GM10266 (cell line): ENCODE results near the gene AGBL1.
"Not testable (repeated sequence)": the region's sequence is repeated elsewhere in the genome, so short reads cannot be mapped to it uniquely, and the experiment has no call there.

Source experiments
- DNase-seq: peaks from one replicate; pipeline ENCODE4 v3.0.0; 2012; ENCODE audit errors: extremely low spot score
- TF ChIP-seq, protein P1 (sequence below): IDR thresholded peaks from 2 replicates; pipeline ENCODE4 v1.5.1; 2012; ENCODE audit warnings: mild to moderate bottlenecking, low read depth; ENCODE audit not compliant: control insufficient read depth, insufficient read depth; ENCODE audit errors: missing control alignments

AGBL1 gene

DNA sequence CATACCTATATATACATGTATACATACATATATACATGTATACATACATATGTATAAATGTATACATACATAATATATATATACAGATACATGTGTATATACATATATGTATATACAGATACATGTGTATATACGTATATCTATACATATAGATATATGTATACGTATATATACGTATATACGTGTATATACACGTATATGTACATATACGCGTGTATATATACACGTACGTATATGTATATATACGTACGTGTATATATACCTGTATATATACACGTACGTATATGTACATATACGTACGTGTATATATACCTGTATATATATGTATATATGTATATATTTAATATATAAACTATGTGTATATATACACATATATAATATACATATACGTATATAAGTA, 955.2 kb downstream of the AGBL1 start:
- TF ChIP-seq, protein P1, sequence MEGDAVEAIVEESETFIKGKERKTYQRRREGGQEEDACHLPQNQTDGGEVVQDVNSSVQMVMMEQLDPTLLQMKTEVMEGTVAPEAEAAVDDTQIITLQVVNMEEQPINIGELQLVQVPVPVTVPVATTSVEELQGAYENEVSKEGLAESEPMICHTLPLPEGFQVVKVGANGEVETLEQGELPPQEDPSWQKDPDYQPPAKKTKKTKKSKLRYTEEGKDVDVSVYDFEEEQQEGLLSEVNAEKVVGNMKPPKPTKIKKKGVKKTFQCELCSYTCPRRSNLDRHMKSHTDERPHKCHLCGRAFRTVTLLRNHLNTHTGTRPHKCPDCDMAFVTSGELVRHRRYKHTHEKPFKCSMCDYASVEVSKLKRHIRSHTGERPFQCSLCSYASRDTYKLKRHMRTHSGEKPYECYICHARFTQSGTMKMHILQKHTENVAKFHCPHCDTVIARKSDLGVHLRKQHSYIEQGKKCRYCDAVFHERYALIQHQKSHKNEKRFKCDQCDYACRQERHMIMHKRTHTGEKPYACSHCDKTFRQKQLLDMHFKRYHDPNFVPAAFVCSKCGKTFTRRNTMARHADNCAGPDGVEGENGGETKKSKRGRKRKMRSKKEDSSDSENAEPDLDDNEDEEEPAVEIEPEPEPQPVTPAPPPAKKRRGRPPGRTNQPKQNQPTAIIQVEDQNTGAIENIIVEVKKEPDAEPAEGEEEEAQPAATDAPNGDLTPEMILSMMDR = no peak

DNA sequence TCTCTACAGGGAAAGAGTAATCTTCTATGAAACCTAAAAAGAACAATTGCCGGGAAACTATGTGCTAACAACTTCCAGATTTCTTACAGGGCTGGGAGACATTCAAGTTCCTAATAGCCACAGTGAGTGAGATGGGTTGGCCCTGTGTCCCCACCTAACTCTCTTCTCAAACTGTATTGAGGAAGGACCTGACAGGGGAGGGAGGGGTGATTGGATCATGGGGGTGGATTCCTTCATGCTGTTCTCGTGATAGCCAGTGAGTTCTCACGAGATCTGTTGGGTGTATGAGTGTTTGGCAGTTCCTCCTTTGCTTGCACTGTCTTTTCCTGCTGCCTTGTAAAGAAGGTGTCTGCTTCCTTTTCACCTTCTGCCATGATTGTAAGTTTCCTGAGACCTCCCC, 958.7 kb downstream of the AGBL1 start:
- DNase-seq = no peak
- TF ChIP-seq, protein P1 = no peak

More for the DNA sequence above, 955.2 kb downstream of the AGBL1 start:
- DNase-seq = no peak

DNA sequence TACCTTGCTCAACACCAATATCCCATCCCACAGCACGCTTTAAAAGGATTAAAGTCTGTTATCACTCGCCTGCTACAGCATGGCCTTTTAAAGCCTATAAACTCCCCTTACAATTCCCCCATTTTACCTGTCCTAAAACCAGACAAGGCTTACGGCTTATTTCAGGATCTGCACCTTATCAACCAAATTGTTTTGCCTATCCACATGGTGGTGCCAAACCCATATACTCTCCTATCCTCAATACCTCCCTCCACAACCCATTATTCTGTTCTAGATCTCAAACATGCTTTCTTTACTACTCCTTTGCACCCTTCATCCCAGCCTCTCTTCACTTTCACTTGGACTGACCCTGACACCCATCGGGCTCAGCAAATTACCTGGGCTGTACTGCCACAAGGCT, 962.9 kb downstream of the AGBL1 start:
- DNase-seq = not testable (repeated sequence)

DNA sequence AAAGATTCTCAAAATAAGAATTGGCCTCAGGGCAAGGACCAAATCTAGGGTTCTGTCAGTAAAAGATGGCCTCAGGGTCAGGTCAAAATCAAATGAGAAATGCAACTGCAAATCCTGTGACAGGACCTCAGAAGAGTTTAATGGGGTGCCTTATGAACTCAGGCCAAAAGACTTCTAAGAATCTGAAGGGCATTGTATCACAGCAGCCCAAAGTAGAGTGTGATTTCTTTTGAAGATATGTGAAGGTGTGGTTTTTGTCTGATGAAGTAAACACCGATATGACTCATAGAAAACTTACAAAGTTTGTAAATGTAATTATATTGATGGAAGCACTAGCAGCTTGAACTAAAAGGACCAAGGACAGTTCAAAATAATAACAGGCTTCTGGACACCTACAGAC, 966.1 kb downstream of the AGBL1 start:
- DNase-seq = no peak
- TF ChIP-seq, protein P1 = no peak

DNA sequence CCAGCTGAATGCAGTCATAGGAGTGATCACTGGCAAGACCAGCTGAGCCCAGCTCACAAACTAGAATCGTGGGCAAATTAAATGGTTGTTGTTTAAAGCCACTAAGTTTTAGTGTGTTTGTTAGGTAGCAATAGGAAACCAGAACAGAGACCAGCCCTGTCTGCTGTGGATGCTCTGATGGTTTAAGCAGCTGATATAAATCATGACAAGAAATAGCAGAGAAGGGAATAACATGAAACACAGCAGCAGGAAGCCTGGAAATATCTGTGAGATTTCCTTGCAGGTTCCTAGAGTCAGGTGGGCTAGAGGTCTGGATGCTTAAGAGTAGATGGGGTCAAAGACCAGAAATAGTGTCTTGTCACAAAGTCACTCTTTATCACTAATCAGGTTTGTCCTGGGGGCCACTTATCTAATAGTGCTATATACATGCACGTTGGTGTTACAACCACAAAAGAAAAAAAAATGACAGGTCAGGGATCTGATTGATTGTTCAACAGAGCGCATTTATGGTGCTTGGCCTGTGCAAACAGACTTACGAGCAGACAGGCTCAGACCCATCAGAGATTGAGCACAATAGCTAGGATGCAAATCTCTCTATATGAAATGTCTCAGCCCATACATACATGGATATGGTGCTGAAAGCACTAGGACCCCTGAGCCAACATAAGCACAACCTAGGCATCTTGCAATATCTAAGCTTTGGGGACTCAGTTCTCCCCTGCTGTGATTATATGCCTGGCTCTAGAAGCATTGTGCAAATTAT, 967.7 kb downstream of the AGBL1 start:
- no peak for DNase-seq
- TF ChIP-seq, protein P1 = no peak
